ENCODE data around the gene ATP9A. TPM values are rescaled to one million over a fixed set of nuclear protein-coding genes. Genes with fewer than 3 reads are reported as not detected.

The ATP9A gene
- polyA plus RNA-seq, 3 donors from 2014 or later = 0.82 to 2.8 (median 1.2) TPM

- no peak overlapping the region for H3K27ac Mint-ChIP-seq
- peaks cover 0 to 6% (median 0%) of the 10 kb centered on the region in 3 donors for H3K27me3 Mint-ChIP-seq (ENCODE audit: low read depth in 3 of 3)
- H3K4me3 Mint-ChIP-seq = no peak overlapping the region
- peaks cover 0 to 13% (median 6%) of the 10 kb centered on the region in 3 donors for H3K36me3 Mint-ChIP-seq
- no peak for DNase-seq
- H3K4me1 Mint-ChIP-seq = peaks cover 13 to 14% of the 10 kb centered on the region in 2 donors
- no peaks in the 10 kb centered on the region for H3K9me3 Mint-ChIP-seq
Measured at GRCh38 chr20:51598556-51598955, 169.6 kb downstream of the ATP9A start.

GRCh38 chr20:51597389-51598231, 170.6 kb downstream of the ATP9A start:
- H3K36me3 Mint-ChIP-seq = peaks cover 0 to 13% (median 6%) of the 10 kb centered on the region in 3 donors
- no peak overlapping the region for H3K27ac Mint-ChIP-seq
- no peaks in the 10 kb centered on the region for H3K9me3 Mint-ChIP-seq
- peaks cover 0 to 6% (median 0%) of the 10 kb centered on the region in 3 donors for H3K27me3 Mint-ChIP-seq (ENCODE audit: low read depth in 3 of 3)
- no peak for DNase-seq
- no peak overlapping the region for H3K4me3 Mint-ChIP-seq
- peaks cover 13 to 14% of the 10 kb centered on the region in 2 donors for H3K4me1 Mint-ChIP-seq

- Mint-ChIP-seq H3K4me3 (no peak overlapping the region), H3K27me3 (ENCODE audit: low read depth in 3 of 3) (peaks cover 0 to 5% (median 1%) of the 10 kb centered on the region in 3 donors), H3K9me3 (no peaks in the 10 kb centered on the region), H3K27ac (no peak overlapping the region), H3K4me1 (peaks cover 13 to 14% of the 10 kb centered on the region in 2 donors), H3K36me3 (peaks cover 0 to 13% (median 6%) of the 10 kb centered on the region in 3 donors)
- DNase-seq = no peak
Measured at GRCh38 chr20:51596668-51597388, 171.4 kb downstream of the ATP9A start.

- DNase-seq = no peak
- H3K27ac Mint-ChIP-seq = no peak overlapping the region
- no peaks in the 10 kb centered on the region for H3K9me3 Mint-ChIP-seq
- H3K4me3 Mint-ChIP-seq = no peak overlapping the region
- peaks cover 0 to 5% (median 1%) of the 10 kb centered on the region in 3 donors for H3K27me3 Mint-ChIP-seq (ENCODE audit: low read depth in 3 of 3)
- peaks cover 13 to 14% of the 10 kb centered on the region in 2 donors for H3K4me1 Mint-ChIP-seq
- peaks cover 0 to 9% (median 6%) of the 10 kb centered on the region in 3 donors for H3K36me3 Mint-ChIP-seq
Measured at GRCh38 chr20:51595744-51596143, 172.4 kb downstream of the ATP9A start.

- peaks cover 0 to 6% (median 4%) of the 10 kb centered on the region in 3 donors for H3K36me3 Mint-ChIP-seq
- no peaks in the 10 kb centered on the region for H3K9me3 Mint-ChIP-seq
- H3K27me3 Mint-ChIP-seq (ENCODE audit: low read depth in 3 of 3) = peaks cover 0 to 4% (median 1%) of the 10 kb centered on the region in 3 donors
Measured at GRCh38 chr20:51595058-51595532, 173.1 kb downstream of the ATP9A start.

GRCh38 chr20:51594236-51595057, 173.7 kb downstream of the ATP9A start:
- no peaks in the 10 kb centered on the region for H3K9me3 Mint-ChIP-seq
- H3K4me3 Mint-ChIP-seq = peak overlapping the region; percentile 52 to 80 (median 68)
- peaks cover 0 to 4% (median 0%) of the 10 kb centered on the region in 3 donors for H3K36me3 Mint-ChIP-seq
- peaks cover 0 to 2% (median 1%) of the 10 kb centered on the region in 3 donors for H3K27me3 Mint-ChIP-seq (ENCODE audit: low read depth in 3 of 3)
- no peak for DNase-seq
- H3K27ac Mint-ChIP-seq = peak overlapping the region in 4 of 6 donors; percentile 37 to 80 (median 80)
- H3K4me1 Mint-ChIP-seq = peaks cover 13 to 14% of the 10 kb centered on the region in 2 donors

More at GRCh38 chr20:51595058-51595532, 173.1 kb downstream of the ATP9A start:
- Mint-ChIP-seq H3K27ac (peak overlapping the region in 4 of 6 donors; percentile 37 to 80 (median 80)), H3K4me3 (peak overlapping the region; percentile 52 to 80 (median 68)), H3K4me1 (peaks cover 13 to 14% of the 10 kb centered on the region in 2 donors)
- DNase-seq = peak; percentile 70 to 77 (median 73)

GRCh38 chr20:51593584-51593983, 174.6 kb downstream of the ATP9A start:
- no peak for DNase-seq
- H3K27me3 Mint-ChIP-seq (ENCODE audit: low read depth in 3 of 3) = peaks cover 0 to 2% (median 1%) of the 10 kb centered on the region in 3 donors
- peaks cover 19 to 20% of the 10 kb centered on the region in 2 donors for H3K4me1 Mint-ChIP-seq
- peaks cover 0 to 4% (median 0%) of the 10 kb centered on the region in 3 donors for H3K36me3 Mint-ChIP-seq
- no peak overlapping the region for H3K4me3 Mint-ChIP-seq
- H3K27ac Mint-ChIP-seq = peak overlapping the region in 1 of 6 donors; percentile 84
- H3K9me3 Mint-ChIP-seq = no peaks in the 10 kb centered on the region

GRCh38 chr20:51592564-51592963, 175.6 kb downstream of the ATP9A start:
- no peaks in the 10 kb centered on the region for H3K36me3 Mint-ChIP-seq

GRCh38 chr20:51591871-51592270, 176.3 kb downstream of the ATP9A start:
- H3K27me3 Mint-ChIP-seq (ENCODE audit: low read depth in 3 of 3) = peaks cover 0 to 2% (median 1%) of the 10 kb centered on the region in 3 donors
- no peaks in the 10 kb centered on the region for H3K36me3 Mint-ChIP-seq
- peak overlapping the region in 1 of 6 donors; percentile 17 for H3K27ac Mint-ChIP-seq
- H3K9me3 Mint-ChIP-seq = no peaks in the 10 kb centered on the region
- peaks cover 28 to 33% of the 10 kb centered on the region in 2 donors for H3K4me1 Mint-ChIP-seq
- H3K4me3 Mint-ChIP-seq = no peak overlapping the region
- no peak for DNase-seq

More at GRCh38 chr20:51592564-51592963, 175.6 kb downstream of the ATP9A start:
- H3K27me3 Mint-ChIP-seq (ENCODE audit: low read depth in 3 of 3) = peaks cover 0 to 2% (median 1%) of the 10 kb centered on the region in 3 donors
- no peaks in the 10 kb centered on the region for H3K9me3 Mint-ChIP-seq
- no peak overlapping the region for H3K27ac Mint-ChIP-seq
- no peak overlapping the region for H3K4me3 Mint-ChIP-seq
- DNase-seq = no peak
- peaks cover 28 to 30% of the 10 kb centered on the region in 2 donors for H3K4me1 Mint-ChIP-seq

- Mint-ChIP-seq H3K4me3 (peak overlapping the region in 4 of 5 donors; percentile 6 to 71 (median 38)), H3K27me3 (ENCODE audit: low read depth in 3 of 3) (peaks cover 0 to 3% (median 1%) of the 10 kb centered on the region in 3 donors), H3K36me3 (no peaks in the 10 kb centered on the region), H3K4me1 (peaks cover 21 to 26% of the 10 kb centered on the region in 2 donors), H3K27ac (peak overlapping the region; percentile 38 to 86 (median 66)), H3K9me3 (no peaks in the 10 kb centered on the region)
- peak; percentile 16 to 33 (median 22) for DNase-seq
Measured at GRCh38 chr20:51588762-51589161, 179.4 kb downstream of the ATP9A start.

- Mint-ChIP-seq H3K36me3 (no peaks in the 10 kb centered on the region), H3K27ac (no peak overlapping the region), H3K4me1 (peaks cover 21 to 26% of the 10 kb centered on the region in 2 donors), H3K9me3 (no peaks in the 10 kb centered on the region), H3K4me3 (no peak overlapping the region), H3K27me3 (ENCODE audit: low read depth in 3 of 3) (peaks cover 0 to 1% (median 0%) of the 10 kb centered on the region in 3 donors)
- no peak for DNase-seq
Measured at GRCh38 chr20:51587145-51587544, 181.0 kb downstream of the ATP9A start.

GRCh38 chr20:51586005-51586440, 182.2 kb downstream of the ATP9A start:
- no peak overlapping the region for H3K27ac Mint-ChIP-seq
- peaks cover 2 to 5% (median 3%) of the 10 kb centered on the region in 3 donors for H3K27me3 Mint-ChIP-seq (ENCODE audit: low read depth in 3 of 3)
- DNase-seq = no peak
- H3K9me3 Mint-ChIP-seq = peaks cover 0 to 2% (median 0%) of the 10 kb centered on the region in 6 donors
- H3K4me3 Mint-ChIP-seq = no peak overlapping the region
- H3K36me3 Mint-ChIP-seq = no peaks in the 10 kb centered on the region
- H3K4me1 Mint-ChIP-seq = peaks cover 21 to 26% of the 10 kb centered on the region in 2 donors

- Mint-ChIP-seq H3K27me3 (ENCODE audit: low read depth in 3 of 3) (peaks cover 2 to 8% (median 3%) of the 10 kb centered on the region in 3 donors), H3K4me3 (peak overlapping the region in 1 of 5 donors; percentile 10), H3K4me1 (peaks cover 21 to 26% of the 10 kb centered on the region in 2 donors), H3K36me3 (no peaks in the 10 kb centered on the region), H3K27ac (no peak overlapping the region), H3K9me3 (peaks cover 0 to 2% (median 0%) of the 10 kb centered on the region in 6 donors)
- DNase-seq = no peak
Measured at GRCh38 chr20:51585148-51585547, 183.0 kb downstream of the ATP9A start.

Data from immature natural killer cell (primary cell).